KBM-7 (cell line): ENCODE data around the gene KIAA1210.
"Not testable (repeated sequence)": the region's sequence is repeated elsewhere in the genome, so short reads cannot be mapped to it uniquely, and the experiment has no call there.

ENCODE experiments used
- DNase-seq: peaks from one replicate; pipeline ENCODE4 v3.0.0-alpha.2; 2015
- in situ Hi-C: fragments of 300-500 bp; cut with MboI; formaldehyde crosslinking; loops from 2 replicates; pipeline ENCODE4 v1.14.3; 2020; ENCODE audit warnings: low sequenced_read_pairs, low pct_unique_long_range_greater_than_20kb, mixed read lengths

The KIAA1210 gene

DNA sequence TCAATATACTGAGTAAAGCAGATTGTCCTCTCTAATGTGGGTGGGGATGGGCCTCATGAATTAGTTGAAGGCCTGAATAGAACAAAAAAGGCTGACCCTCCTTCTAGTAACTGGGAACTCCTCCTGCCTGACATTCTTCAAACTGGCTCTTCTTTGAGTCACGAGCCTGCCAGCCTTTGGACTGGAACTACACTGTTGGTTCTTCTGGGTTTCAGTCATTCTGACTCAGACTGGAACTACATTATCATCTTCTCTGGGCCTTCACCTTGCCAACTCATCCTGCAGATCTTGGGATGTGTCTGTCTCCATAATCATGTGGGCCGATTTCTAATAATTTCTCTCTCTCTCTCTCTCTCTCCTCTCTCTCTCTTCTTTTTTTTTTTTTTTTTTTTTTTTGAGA lies 81.7 kb downstream of the KIAA1210 start:
- no peak for DNase-seq
- in situ Hi-C loops = no loop called here

DNA sequence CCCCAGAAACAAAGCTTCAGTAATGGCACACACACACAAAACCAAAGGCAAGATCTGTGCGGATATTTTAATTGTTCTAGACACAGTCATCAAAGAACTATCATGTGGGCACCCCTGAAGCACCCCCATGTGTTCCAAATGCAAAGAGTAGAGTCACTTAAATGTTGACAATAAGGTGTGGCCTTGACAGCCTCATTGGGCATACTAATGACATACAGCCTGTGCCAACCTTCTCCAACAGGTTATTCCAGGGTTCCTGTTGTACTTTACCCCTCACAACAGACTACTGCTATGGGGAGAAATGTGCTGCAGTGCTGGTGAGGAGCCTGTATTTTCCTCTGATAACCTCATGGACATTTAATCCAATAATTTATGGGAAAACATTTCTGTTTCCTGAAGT lies 84.6 kb downstream of the KIAA1210 start:
- in situ Hi-C loops = no loop called here

DNA sequence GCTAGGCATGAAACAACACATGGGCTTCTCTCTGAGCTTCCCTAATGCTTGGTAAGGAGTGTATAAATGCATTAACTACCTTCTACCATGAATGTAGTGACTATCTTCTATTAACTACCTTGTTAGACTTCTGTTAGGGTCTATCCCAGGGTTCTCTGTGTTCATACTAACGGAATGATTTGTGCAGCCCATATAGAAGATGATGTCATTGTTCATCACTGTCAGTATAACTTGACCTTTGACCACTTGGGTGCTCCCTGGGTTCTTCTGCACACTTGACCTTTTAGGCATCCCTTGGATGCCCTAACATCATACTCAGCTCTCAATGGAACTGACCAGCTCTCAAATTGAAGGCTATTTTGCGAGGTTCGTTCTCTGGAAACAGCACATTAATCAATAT lies 85.6 kb downstream of the KIAA1210 start:
- DNase-seq = no peak
- in situ Hi-C loops = no loop called here

More for the DNA sequence above, 84.6 kb downstream of the KIAA1210 start:
- DNase-seq = no peak

DNA sequence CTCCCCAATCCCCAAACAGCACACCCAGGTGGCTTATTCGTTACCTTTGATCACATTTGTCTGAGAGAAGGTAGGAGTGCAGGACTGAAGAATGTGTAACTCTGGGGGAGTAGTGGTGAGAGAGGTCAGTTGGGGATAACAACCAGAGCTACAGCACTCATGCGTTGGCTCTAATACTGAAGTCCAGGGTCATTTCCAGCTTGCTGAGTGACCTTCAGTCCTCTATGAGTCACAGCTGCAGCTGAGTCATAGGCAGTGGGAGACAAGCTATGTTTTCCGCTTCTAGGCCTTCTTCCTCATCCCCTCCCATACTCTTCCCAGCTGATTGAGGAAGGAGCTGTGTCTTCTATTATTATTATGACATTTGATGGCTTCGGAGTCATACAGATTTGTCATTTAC lies 86.4 kb downstream of the KIAA1210 start:
- DNase-seq = no peak
- in situ Hi-C loops = no loop called here

DNA sequence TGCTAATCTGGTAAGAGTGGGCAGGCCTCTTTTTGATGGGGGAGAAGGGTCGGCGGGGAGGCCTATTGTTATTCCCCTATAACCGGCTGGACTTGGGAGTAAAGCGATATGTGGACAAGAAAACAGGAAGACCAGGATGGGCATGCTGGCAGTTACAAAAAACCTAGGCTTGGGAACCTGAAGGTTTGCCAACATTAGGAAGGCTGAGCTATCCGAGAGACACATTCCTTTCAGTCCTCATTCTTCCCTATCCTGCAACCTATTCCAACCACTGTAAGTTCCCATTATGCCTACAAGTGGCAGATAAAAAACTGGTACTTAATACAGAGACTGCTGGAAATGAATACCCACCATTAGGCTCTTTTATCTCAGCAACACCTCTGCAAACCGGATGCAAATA lies 87.2 kb downstream of the KIAA1210 start:
- in situ Hi-C loops = no loop called here
- no peak for DNase-seq

DNA sequence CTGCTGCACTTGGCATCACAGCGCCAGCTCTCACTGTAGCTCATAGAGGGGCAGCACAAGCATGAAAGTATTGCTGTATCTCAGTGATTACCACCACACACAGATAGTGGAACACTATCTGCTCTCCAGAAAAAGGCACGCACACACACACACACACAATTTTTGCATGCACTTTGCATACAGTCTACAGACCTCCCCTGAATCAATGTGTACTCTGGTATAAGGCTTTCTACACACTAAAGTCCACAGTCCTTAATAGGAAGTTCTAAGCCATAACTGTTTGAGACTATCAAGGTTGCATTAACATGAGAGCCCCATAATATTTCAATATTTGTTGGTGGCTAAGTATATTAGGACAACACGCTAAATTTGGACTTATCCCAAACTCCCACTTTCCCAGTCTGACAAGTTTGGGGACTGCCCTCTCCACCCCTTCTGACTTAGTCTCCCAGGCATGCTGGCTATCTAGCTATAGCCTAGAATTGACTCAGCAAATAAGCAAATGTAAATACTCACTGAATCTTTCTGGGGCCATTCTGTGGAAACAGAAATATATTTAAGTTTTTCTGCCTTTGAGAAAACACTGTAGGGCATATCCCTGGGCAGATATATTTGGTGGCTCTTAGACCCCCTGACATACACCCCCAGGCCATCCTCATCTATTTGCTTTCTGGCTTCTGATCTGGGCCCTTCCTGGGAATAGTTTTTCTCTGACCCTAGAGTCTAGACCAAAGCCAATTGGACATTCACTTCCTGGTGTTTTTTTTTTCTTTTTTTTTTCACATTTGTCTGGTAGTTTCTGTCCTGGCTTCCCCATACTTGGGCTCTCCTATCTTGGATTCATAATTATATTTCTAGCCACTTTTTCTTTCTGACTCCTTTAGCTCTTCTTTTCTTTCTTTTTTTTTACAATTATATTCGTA lies 91.2 kb downstream of the KIAA1210 start:
- in situ Hi-C loops = no loop called here
- no peak for DNase-seq

DNA sequence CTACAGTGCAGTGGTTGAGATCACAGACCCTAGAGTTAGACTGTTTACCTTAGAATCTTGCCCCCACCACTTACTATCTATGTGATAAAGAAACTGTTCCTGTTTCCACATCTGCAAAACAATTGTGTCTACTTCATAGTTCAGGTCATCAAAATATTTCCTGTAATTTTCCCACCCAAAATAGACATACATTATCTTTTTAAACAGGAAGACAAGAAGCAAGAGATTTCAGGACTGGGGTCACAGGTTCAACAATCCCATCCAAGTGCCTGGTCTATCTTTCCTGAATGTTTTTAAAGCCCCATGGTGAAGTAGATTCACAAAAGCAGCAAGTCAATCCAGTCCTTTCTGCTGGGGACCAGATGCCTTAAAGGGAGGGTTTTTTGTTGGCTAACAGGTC lies 96.6 kb downstream of the KIAA1210 start:
- in situ Hi-C loops = no loop called here
- no peak for DNase-seq

DNA sequence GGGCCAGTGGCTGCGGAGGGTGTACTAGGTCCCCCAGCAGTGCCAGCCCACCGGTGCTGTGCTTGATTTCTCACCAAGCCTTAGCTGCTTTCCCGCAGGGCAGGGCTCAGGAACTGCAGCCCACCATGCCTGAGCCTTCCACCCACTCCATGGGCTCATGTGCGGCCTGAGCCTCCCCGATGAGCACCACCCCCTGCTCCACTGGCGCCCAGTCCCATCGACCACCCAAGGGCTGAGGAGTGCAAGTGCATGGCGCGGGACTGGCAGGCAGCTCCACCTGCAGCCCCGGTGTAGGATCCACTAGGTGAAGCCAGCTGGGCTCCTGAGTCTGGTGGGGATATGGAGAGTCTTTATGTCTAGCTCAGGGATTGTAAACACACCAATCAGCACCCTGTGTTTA lies 98.0 kb downstream of the KIAA1210 start:
- DNase-seq, in situ Hi-C loops: not testable (repeated sequence)

DNA sequence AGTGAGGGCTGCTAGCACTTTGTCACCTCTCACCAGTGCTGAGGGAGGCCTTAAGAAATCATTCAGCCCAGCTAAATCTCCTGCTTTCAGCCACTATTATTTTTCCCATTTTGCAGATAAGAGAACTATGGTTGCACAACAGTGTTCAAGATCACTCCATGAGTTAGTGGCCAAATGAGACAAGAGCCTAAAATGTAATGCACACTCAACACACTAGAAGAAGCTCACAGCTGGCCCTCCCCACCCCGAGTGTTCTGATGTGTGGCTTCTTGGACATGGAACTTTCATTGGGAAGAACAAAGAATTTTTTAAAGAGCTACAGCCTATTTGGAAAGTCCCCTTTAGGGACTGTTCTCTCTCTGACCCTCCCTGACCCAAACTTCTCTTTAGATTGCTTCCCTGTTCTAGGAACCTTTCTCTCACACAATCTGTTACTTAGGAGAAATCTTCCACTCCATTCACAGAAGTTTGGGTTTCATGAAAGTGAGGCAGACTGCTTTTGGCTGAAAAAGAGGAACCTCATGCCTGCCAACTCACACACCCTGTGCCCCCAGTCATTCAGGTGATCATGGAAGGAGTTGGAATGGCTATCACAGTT lies 98.8 kb downstream of the KIAA1210 start:
- in situ Hi-C loops = no loop called here
- peak; percentile 26 for DNase-seq
